Aorta (tissue), 4 donors: ENCODE results near the gene CENPE. TPM values are rescaled to one million over a fixed set of nuclear protein-coding genes. Genes with fewer than 3 reads are reported as not detected.

Experiments
- polyA plus RNA-seq, 2 donors: library from polyadenylated mRNA; stranded (reverse); fragments of 200-250 nt; gene quantifications; one replicate each; pipeline ENCODE4 v1.2.3, GENCODE V29; 2013
- total RNA-seq, 2 donors: library from RNA; stranded (reverse); fragmentation: NEBNext Ultra II Directional; extraction: Animal tissue kit (Norgen Biotek cat#: 25700); gene quantifications; one replicate each; pipeline ENCODE4 v1.2.1, GENCODE V29; 2021
- donor health status: healthy with polysubstance abuse.
- donor health status: Bipolar disorder and iron deficiency.
- donor health status: DM: no; HTN: no; CAD: no.
- donor health status: DM: yes; HTN: yes; CAD: no.

The CENPE gene
- total and polyA plus RNA-seq, 4 donors: 0.28 to 3.4 (median 1.3) TPM; not detected in 1

Other genes with a start within 250 kb of the CENPE start
- gene SLC9B1, start 178.6 kb downstream of the CENPE start, total RNA-seq: 1 to 10 TPM; 1.6 TPM
- gene SLC9B1, start 178.6 kb downstream of the CENPE start, polyA plus RNA-seq: under 1 TPM in 1 of 2 donors, not detected in 1; 0.13 TPM
- 10 to 100 TPM; 17.0 to 25.2 TPM for gene SLC9B2, start 121.6 kb downstream of the CENPE start, total RNA-seq
- gene SLC9B2, start 121.6 kb downstream of the CENPE start, polyA plus RNA-seq: 1 to 10 TPM; 6.1 to 7.9 TPM
- gene BDH2, start 98.5 kb downstream of the CENPE start, total RNA-seq: 10 to 100 TPM; 44.1 to 63.8 TPM
- gene BDH2, start 98.5 kb downstream of the CENPE start, polyA plus RNA-seq: 100 to 1,000 TPM in 1 of 2 donors, 10 to 100 TPM in 1; 67.2 to 120 TPM